LNCAP (cell line): ENCODE measurements around the gene PARVG.

ENCODE experiments used
- TF ChIP-seq, protein P1 (sequence below): fragments of 450-650 bp; IDR thresholded peaks from 2 replicates; pipeline ENCODE4 v1.5.1; 2017; ENCODE audit warnings: mild to moderate bottlenecking

The PARVG gene

DNA sequence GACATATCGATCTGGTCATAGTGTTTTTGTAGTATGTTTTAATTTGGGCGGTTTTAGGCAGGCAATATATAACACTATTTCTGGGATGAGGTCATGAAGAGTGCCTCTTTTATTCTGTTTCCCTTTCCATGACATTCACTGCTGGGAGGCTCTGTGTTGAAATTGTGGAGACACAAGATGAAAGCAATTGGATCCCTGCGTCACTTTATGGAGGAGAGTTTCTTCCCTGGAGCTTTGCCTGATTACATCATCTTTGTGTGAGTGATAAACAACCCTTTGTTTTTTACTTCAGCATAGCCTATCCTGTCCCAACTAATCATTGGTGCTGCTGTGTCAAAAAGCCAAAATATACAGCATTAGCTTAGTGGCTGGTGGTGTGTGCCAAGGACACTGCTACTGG, 48.6 kb downstream of the PARVG start:
- TF ChIP-seq, protein P1, sequence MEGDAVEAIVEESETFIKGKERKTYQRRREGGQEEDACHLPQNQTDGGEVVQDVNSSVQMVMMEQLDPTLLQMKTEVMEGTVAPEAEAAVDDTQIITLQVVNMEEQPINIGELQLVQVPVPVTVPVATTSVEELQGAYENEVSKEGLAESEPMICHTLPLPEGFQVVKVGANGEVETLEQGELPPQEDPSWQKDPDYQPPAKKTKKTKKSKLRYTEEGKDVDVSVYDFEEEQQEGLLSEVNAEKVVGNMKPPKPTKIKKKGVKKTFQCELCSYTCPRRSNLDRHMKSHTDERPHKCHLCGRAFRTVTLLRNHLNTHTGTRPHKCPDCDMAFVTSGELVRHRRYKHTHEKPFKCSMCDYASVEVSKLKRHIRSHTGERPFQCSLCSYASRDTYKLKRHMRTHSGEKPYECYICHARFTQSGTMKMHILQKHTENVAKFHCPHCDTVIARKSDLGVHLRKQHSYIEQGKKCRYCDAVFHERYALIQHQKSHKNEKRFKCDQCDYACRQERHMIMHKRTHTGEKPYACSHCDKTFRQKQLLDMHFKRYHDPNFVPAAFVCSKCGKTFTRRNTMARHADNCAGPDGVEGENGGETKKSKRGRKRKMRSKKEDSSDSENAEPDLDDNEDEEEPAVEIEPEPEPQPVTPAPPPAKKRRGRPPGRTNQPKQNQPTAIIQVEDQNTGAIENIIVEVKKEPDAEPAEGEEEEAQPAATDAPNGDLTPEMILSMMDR = no peak

DNA sequence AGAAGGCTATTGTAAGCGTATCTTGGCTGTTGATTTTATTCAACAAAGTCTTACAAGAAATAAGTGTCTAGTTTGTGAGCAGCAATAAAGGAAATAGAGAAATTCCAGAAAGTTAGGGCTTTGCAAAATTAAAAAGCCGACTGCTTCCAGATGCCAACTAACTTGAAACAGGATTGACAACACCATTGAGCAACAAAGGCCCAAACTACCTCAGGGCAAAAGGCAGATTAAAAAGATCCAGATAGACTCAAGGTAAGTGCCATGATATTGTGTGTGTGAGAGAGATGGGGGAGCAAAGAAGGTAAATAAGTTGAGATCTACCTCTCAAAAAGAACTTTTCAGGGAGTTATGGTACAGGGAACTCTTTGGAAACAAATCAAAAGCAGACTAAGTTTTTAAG, 49.1 kb downstream of the PARVG start:
- TF ChIP-seq, protein P1 = no peak

DNA sequence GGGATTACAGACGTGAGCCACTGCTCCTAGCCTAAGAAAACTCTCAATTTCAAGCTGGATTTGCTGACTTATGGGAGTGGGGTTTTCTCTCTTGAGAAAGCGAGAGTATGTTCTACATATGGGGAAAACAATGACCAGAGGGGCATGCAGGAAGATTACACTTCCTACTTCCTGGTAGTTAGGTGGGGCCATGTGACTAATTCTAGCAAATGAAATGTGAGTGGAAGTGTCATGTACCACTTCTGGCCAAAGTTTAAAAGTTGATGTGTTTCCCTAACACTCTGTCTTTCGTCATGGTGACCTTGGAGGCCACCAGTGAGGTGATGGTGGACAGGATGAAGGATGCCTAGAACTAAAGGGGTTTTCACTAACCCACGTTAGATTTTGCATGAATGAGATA, 50.5 kb downstream of the PARVG start:
- TF ChIP-seq, protein P1 = no peak

DNA sequence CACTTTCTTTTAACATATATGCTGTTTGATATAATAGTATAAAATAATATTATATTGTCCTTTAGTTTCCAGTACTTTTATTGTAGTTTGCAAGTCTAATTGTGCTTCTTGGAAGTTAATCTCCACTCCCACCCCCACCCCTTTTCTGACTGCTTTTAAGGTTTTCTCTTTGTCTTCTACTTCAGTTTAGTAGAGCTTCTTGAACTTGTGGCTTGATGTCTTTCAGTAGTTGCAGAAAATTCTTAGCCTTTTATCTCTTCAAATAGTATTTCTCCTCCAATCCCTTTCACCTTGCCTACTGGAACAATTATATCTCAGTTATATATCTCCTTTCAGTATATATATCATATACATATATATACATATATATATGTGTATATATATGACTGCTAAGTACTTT, 56.6 kb downstream of the PARVG start:
- TF ChIP-seq, protein P1 = no peak

DNA sequence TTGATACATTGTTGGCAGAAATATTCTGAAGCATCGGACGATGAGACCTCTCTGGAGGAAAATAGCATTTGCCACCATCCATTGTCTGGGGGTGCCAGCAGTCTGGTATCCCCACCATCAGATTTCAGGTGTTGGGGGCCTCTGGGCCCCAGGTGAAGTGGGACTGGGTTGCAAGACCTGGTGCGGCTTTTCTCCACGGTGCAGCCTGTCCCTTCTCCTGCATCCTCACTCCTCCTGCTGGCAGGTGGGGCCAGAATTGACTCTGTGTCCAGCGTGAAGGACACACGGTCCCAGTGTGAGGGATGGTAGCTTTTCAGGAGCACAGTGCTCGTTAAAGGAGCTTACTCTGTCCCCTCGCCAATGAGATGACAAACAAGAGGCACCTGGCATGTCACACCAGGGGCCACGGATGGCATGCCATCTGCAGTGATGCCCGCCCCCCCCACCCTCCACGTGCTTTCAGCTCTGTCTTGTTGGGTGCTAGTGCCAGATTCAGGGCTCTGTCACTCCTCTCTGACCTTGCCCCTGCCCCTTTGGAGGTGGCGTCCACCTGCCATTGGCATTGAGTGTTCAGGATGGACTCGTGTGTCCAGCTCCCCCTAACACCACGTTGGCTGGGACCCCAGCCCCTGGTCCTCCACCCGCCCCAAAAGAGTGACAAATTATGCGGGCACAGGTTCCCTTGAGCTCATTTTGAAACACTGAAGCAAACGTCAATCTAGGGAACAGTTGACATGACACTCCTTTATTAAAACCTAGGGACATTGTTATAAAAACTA, 62.4 kb downstream of the PARVG start:
- TF ChIP-seq, protein P1 = no peak

DNA sequence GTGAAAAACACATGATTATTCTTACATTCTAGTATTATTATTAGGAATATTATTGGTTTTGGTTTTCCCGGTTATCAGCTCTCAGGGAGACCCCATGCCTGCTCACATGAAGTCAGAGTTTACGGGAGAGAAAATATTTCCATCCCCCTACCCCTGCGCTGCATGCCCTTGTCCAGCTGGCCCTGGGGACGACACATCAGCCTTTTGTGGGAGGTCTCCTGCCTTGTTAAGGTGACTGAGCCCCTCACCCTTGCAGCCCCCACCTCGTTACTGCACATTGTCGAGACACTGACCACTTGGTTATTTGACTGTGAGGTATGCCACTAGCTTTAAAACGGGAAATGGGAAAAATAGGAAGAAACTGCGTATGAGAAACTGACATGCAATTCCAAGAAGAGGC, 63.0 kb downstream of the PARVG start:
- TF ChIP-seq, protein P1 = no peak

DNA sequence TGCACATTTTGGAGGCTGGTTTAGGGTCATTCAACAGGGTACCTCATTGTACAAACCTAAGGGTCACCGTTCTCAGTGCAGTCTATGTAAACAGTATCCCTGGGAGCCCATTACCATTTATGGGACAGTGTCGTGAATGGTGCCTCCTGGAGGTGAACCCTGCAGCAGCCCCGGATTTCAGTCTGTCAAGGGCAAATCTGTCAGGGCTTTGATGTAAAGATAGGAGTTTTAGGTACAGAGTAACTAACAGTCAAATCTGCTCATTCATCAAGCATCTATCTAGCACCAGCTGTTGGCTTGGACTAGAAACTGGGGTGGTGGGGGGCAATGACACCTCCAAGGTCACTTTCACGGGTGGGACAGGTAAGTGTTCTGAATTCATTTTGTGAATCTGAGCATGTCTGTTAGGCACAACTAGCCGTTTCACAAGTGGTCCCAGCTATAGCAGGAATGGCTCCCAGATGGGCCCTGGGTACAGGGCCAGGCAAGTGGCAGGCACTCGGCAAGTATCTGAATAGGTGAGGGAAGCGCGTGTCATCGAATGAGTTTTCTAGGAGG, 63.6 kb downstream of the PARVG start:
- TF ChIP-seq, protein P1 = no peak
